Activated naive CD4-positive, alpha-beta T cell treated with anti-CD3 and anti-CD28 coated beads, Interleukin-2, amount 50 U/mL, for 16 hours (primary cell): ENCODE measurements around the gene LENEP.
"Not testable (repeated sequence)": the region's sequence is repeated elsewhere in the genome, so short reads cannot be mapped to it uniquely, and the experiment has no call there.

ENCODE experiments used
- DNase-seq: peaks from one replicate; pipeline ENCODE4 v3.0.0-alpha.2; 2020

The LENEP gene

GRCh38 chr1:154975409-154976059, 17.9 kb upstream of the LENEP start:
- DNase-seq = peak; percentile 56

DNA sequence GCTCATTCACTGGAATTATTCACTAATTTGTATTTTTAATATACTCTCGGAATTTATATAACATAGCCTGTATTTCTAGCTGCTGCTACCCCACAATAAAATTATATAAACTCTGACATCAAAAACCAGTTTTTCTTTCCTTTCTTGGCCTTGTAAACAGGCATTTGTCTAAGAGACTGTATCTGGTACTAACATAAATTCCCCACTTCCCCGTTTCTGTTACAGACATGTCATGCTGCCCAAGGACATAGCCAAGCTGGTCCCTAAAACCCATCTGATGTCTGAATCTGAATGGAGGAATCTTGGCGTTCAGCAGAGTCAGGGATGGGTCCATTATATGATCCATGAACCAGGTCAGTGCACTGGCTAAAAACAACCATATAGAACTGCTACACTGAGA, 15.6 kb upstream of the LENEP start:
- DNase-seq = not testable (repeated sequence)

- no peak for DNase-seq
Observed at GRCh38 chr1:154978360-154978759, 15.0 kb upstream of the LENEP start.

DNA sequence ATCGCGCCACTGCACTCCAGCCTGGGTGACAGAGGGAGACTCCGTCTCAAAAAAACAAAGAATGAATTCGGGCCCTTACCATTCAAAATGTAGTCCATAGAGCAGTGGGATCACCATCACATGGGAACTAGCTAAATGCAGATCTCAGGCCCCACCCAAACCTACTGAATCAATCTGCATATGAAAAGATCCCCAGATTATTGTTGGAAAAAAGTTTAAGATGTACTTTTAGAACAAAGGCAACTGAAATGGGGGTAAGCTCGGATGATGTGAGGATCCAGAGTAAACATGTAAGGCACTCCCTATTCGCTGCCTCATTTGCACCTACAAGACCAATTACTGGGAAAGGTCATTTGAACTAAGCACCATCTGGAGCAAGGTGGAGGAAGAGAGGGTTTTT, 11.0 kb upstream of the LENEP start:
- DNase-seq = no peak

DNA sequence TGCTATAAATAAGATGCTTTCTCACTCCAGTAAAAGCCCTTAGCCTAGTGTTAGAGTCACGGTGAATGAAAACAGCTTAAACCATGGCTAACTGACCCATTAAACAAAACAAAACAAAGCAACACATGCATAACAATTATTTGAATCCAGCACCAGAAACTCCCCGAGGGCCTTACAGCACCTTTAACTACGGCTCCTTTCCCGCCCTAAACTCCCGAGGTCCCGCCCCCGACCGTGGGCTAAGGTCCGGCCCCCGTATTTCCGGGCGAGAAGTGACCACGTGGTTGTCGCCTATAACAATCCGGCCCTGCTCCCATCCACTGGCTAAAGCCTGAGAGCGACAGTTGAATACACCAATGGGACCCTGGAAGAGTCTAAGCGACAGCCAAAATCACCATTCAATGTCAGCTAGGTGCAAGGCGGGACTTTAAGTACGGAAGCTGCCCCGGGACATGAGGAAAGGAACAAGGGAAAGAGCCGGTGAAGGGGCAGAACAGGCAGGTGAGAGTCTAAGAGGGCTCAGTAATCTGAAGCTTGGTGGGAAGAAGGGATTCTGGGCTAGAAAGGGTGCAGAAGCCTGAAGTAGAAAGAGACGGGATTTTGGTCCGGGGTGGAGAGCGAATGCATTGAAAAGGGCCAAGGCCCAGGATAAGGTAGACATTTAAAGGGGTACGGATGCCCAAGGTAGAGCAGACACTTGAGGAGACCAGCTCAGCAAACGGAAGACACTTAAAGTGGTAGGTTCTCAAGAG, 10.3 kb upstream of the LENEP start, which contains the start of gene FLAD1:
TSS of gene FLAD1 (plus strand) at position 448 of the 752 bp plus-strand sequence. CDS start 351 bp downstream, outside the sequence.
- DNase-seq = peak; percentile 96

- DNase-seq = no peak
Observed at GRCh38 chr1:154983776-154984466, 9.5 kb upstream of the LENEP start.

DNA sequence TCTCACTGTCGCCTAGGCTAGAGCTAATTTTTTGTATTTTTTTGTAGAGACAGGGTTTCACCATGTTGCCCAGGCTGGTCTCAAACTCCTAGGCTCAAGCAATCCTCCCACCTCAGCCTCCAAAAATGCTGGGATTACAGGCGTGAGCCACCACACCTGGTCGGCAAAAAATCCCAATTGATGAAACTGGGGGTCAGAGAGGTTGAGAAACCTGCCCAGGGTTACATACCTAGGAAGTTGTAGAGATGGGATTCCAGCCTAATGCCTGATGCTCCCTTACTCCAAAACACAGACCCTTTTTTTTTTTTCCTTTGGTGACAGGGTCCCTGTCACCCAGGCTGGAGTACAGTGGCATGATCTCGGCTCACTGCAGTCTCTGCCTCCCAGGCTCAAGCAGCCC, 6.7 kb upstream of the LENEP start:
- not testable (repeated sequence) for DNase-seq

GRCh38 chr1:154987326-154987725, 6.1 kb upstream of the LENEP start:
- no peak for DNase-seq

DNA sequence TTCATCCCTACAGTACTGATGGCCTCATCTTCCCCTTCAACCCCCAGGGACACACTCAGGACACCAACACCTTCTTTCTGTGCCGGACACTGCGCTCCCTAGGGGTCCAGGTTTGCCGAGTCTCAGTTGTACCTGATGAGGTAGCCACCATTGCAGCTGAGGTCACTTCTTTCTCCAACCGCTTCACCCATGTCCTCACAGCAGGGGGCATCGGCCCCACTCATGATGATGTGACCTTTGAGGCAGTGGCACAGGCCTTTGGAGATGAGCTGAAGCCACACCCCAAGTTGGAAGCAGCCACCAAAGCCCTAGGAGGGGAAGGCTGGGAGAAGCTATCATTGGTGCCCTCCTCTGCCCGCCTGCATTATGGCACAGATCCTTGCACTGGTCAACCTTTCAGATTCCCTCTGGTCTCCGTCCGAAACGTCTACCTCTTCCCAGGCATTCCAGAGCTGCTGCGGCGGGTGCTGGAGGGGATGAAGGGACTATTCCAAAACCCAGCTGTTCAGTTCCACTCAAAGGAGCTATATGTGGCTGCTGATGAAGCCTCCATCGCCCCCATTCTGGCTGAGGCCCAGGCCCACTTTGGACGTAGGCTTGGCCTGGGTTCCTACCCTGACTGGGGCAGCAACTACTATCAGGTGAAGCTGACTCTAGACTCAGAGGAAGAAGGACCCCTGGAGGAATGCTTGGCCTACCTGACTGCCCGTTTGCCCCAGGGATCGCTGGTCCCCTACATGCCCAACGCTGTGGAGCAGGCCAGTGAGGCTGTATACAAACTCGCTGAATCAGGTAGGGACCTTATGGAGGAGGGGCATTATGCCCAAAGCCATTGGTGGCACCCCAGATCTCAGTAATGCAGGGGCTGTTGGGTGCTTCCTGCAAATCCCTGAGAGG, 5.1 kb upstream of the LENEP start:
- no peak for DNase-seq

DNA sequence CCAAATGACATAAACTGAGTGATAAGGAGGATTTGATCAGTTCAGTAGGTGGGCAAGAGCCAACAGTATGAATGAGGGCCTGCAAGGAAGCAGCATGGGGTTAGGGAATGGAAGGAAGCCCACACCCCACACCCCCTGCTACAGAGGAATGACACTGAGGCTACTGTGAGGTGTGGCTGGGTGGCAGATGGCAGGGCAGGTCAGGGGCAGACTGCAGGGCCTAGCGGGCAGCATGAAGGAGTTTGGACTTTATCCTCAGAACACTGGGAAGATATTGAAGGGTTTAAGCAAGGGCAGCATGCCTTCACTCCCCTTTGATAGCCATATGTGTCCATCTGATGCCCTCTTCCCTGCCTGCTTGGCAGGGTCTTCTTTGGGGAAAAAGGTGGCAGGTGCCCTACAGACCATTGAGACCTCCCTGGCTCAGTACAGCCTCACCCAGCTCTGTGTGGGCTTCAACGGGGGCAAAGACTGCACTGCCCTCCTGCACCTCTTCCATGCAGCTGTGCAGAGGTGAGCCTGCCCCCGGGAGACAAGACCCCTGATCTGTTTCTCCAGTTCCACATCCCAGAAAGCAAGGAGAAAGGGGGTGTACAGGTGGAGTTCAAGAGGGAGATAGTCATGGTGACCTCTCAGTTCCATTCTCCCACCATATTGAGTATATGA, 4.1 kb upstream of the LENEP start:
- DNase-seq = no peak

DNA sequence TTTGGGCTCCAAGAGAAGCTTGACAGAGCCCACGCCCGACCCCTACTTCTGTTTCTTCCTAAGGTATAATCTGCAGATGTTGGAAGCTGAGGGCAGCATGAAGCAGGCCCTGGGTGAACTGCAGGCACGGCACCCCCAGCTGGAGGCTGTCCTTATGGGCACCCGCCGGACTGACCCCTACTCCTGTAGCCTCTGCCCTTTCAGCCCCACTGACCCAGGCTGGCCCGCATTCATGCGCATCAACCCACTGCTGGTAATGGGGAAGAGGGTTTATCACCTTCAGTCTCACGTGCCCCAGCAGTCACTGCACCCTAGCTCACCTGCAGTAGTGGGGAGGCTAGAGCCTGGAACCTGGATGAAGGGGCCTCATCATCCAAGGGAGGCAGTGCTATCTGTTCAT, 3.1 kb upstream of the LENEP start:
- no peak for DNase-seq

- DNase-seq = no peak
Observed at GRCh38 chr1:154992721-154993571, 440 bp upstream of the LENEP start.

DNA sequence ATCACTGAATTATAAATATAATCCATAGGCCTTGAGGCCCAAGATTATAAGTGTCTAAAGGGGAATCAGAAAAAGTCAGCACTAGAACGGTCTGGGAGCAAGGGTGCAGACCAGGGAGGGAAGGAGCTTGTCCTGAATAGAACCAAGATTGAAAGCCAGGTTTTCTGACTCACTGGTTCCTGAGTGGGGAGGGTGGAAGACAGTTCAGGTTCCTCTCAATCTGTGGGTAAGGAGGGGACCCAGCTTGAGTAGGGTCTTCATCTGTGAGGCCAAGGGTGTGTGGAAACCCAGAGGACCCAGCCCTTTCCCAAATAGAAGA, 842 bp downstream of the LENEP start:
- DNase-seq = no peak

- DNase-seq = no peak
Observed at GRCh38 chr1:154994591-154994990, 1.2 kb downstream of the LENEP start.

DNA sequence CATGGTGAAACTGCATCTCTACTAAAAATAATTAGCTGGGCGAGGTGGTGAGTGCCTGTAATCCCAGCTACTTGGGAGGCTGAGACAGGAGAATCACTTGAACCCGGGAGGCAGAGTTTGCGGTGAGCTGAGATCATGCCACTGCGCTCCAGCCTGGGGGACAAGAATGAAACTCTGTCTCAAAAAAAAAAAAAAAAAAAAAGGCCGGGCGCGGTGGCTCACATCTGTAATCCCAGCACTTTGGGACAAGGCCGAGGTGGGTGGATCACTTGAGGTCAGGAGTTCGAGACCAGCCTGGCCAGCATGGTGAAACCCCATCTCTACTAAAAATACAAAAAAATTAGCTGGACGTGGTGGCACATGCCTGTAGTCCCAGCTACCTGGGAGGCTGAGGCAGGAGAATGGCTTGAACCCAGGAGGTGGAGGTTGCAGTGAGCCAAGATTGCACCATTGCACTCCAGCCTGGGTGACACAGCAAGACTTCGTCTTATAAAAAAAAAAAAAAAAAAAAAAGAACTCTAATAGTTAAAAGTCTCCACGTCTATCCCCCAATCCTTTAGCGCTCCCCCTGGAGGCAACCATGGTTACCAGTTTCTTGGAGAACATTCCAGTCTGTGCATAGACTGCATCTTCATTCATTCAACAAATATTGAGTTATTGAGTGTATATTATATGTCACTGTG, 2.1 kb downstream of the LENEP start:
- DNase-seq = peak; percentile 9

DNA sequence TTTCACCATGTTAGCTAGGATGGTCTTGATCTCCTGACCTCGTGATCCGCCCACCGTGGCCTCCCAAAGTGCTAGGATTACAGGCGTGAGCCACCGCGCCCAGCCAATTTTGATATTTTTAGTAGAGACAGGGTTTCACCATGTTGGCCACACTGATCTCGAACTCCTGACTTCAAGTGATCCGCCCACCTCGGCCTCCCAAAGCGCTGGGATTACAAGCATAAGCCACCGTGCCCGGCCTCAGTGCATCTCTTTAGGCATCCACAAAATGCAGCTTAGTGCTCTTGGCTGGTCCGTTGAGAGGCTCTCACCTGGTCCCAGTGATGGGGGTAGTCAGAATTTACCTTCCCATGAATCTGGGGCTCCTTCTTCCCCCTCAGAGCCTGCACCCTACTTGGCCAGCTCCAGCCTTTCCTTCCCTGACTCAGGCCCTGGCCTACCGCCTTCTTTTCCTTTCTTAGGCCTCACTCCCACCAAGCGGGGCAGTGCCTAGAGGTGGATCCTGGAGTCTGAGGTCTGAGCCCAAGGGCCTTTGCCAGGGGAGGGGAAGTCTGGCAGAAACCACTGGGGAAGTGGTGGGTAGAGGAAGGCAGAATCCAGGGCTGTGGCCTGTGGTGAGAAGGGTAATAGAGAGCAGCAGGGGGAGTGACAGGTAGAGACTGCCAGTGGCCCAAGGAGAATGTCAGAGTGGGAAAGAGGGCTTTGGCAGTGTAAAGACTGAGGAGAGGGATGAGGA, 3.7 kb downstream of the LENEP start:
- DNase-seq = peak; percentile 5

- peak; percentile 6 for DNase-seq
Observed at GRCh38 chr1:154998201-154998780, 4.9 kb downstream of the LENEP start.

GRCh38 chr1:154998818-154999570, 5.6 kb downstream of the LENEP start:
- DNase-seq = peak; percentile 77
